ENCODE data around the gene LTB4R.

The LTB4R gene

GRCh38 chr14:24330973-24331674 is 19.8 kb downstream of the LTB4R start:
- H3K4me1 ChIP-seq (ENCODE audit: insufficient read depth, low read length) = peaks cover 10% of the 10 kb centered on the region; the same call in 1 of the 2 replicates
- H3K36me3 ChIP-seq (ENCODE audit: insufficient read depth, low read length) = no peaks in the 10 kb centered on the region

GRCh38 chr14:24331731-24332267 is 20.5 kb downstream of the LTB4R start:
- Histone ChIP-seq H3K4me1 (ENCODE audit: insufficient read depth, low read length) (peaks cover 10% of the 10 kb centered on the region; the same call in 1 of the 2 replicates), H3K9me3 (ENCODE audit: control insufficient read depth, insufficient read depth, low read length) (no peaks in the 10 kb centered on the region), H3K36me3 (ENCODE audit: insufficient read depth, low read length) (no peaks in the 10 kb centered on the region), H3K9ac (ENCODE audit: low read depth, low read length) (peak overlapping the region; percentile 62; the same call in 1 of the 2 replicates)

More at GRCh38 chr14:24330973-24331674, 19.8 kb downstream of the LTB4R start:
- H3K9me3 ChIP-seq (ENCODE audit: control insufficient read depth, insufficient read depth, low read length) = no peaks in the 10 kb centered on the region
- H3K9ac ChIP-seq (ENCODE audit: low read depth, low read length) = no peak overlapping the region

- Histone ChIP-seq H3K9me3 (ENCODE audit: control insufficient read depth, insufficient read depth, low read length) (no peaks in the 10 kb centered on the region), H3K4me1 (ENCODE audit: insufficient read depth, low read length) (peaks cover 8% of the 10 kb centered on the region; the same call in 1 of the 2 replicates), H3K36me3 (ENCODE audit: insufficient read depth, low read length) (no peaks in the 10 kb centered on the region), H3K9ac (ENCODE audit: low read depth, low read length) (peak overlapping the region; percentile 62)
Measured at GRCh38 chr14:24332268-24332993, 21.1 kb downstream of the LTB4R start.

GRCh38 chr14:24334431-24335291 is 23.4 kb downstream of the LTB4R start, which contains the start of gene ADCY4:
TSS of gene ADCY4 (minus strand) at chr14:24335071. CDS start at chr14:24334652, 419 bp downstream.
- Histone ChIP-seq H3K4me1 (ENCODE audit: insufficient read depth, low read length) (peaks cover 6% of the 10 kb centered on the region; the same call in 1 of the 2 replicates), H3K9ac (ENCODE audit: low read depth, low read length) (peak within 1 kb of the TSS; percentile 49; the same call in 1 of the 2 replicates), H3K9me3 (ENCODE audit: control insufficient read depth, insufficient read depth, low read length) (no peaks in the 10 kb centered on the region), H3K36me3 (ENCODE audit: insufficient read depth, low read length) (no peaks in the 10 kb centered on the region)

- Histone ChIP-seq H3K9ac (ENCODE audit: low read depth, low read length) (peak overlapping the region; percentile 49; the same call in 1 of the 2 replicates), H3K9me3 (ENCODE audit: control insufficient read depth, insufficient read depth, low read length) (no peaks in the 10 kb centered on the region), H3K36me3 (ENCODE audit: insufficient read depth, low read length) (no peaks in the 10 kb centered on the region), H3K4me1 (ENCODE audit: insufficient read depth, low read length) (peaks cover 6% of the 10 kb centered on the region; the same call in 1 of the 2 replicates)
Measured at GRCh38 chr14:24335461-24336171, 24.3 kb downstream of the LTB4R start.

- Histone ChIP-seq H3K36me3 (ENCODE audit: insufficient read depth, low read length) (no peaks in the 10 kb centered on the region), H3K9me3 (ENCODE audit: control insufficient read depth, insufficient read depth, low read length) (no peaks in the 10 kb centered on the region), H3K9ac (ENCODE audit: low read depth, low read length) (no peak overlapping the region), H3K4me1 (ENCODE audit: insufficient read depth, low read length) (peaks cover 6% of the 10 kb centered on the region; the same call in 1 of the 2 replicates)
Measured at GRCh38 chr14:24337144-24337823, 26.0 kb downstream of the LTB4R start.

GRCh38 chr14:24337824-24338175 is 26.5 kb downstream of the LTB4R start:
- no peak overlapping the region for H3K9ac ChIP-seq (ENCODE audit: low read depth, low read length)

GRCh38 chr14:24338843-24339242 is 27.5 kb downstream of the LTB4R start:
- Histone ChIP-seq H3K9ac (ENCODE audit: low read depth, low read length) (peak overlapping the region; percentile 65; the same call in 1 of the 2 replicates), H3K36me3 (ENCODE audit: insufficient read depth, low read length) (no peaks in the 10 kb centered on the region), H3K4me1 (ENCODE audit: insufficient read depth, low read length) (peaks cover 6% of the 10 kb centered on the region; the same call in 1 of the 2 replicates), H3K9me3 (ENCODE audit: control insufficient read depth, insufficient read depth, low read length) (no peaks in the 10 kb centered on the region)

More at GRCh38 chr14:24337824-24338175, 26.5 kb downstream of the LTB4R start:
- Histone ChIP-seq H3K36me3 (ENCODE audit: insufficient read depth, low read length) (no peaks in the 10 kb centered on the region), H3K9me3 (ENCODE audit: control insufficient read depth, insufficient read depth, low read length) (no peaks in the 10 kb centered on the region), H3K4me1 (ENCODE audit: insufficient read depth, low read length) (peaks cover 6% of the 10 kb centered on the region; the same call in 1 of the 2 replicates)

GRCh38 chr14:24339284-24340151 is 28.2 kb downstream of the LTB4R start, which contains the start of gene RIPK3:
TSS of gene RIPK3 (minus strand) at chr14:24339991. CDS start at chr14:24339826, 165 bp downstream.
- peaks cover 6% of the 10 kb centered on the region; the same call in 1 of the 2 replicates for H3K4me1 ChIP-seq (ENCODE audit: insufficient read depth, low read length)
- H3K9ac ChIP-seq (ENCODE audit: low read depth, low read length) = peak within 1 kb of the TSS; percentile 65

GRCh38 chr14:24340606-24341005 is 29.3 kb downstream of the LTB4R start:
- no peak overlapping the region for H3K9ac ChIP-seq (ENCODE audit: low read depth, low read length)
- peaks cover 5% of the 10 kb centered on the region; the same call in 1 of the 2 replicates for H3K4me1 ChIP-seq (ENCODE audit: insufficient read depth, low read length)
- H3K36me3 ChIP-seq (ENCODE audit: insufficient read depth, low read length) = no peaks in the 10 kb centered on the region
- no peaks in the 10 kb centered on the region for H3K9me3 ChIP-seq (ENCODE audit: control insufficient read depth, insufficient read depth, low read length)

More at GRCh38 chr14:24339284-24340151, 28.2 kb downstream of the LTB4R start, which contains the start of gene RIPK3:
- Histone ChIP-seq H3K36me3 (ENCODE audit: insufficient read depth, low read length) (no peaks in the 10 kb centered on the region), H3K9me3 (ENCODE audit: control insufficient read depth, insufficient read depth, low read length) (no peaks in the 10 kb centered on the region)

GRCh38 chr14:24342889-24343288 is 31.6 kb downstream of the LTB4R start:
- no peaks in the 10 kb centered on the region for H3K9me3 ChIP-seq (ENCODE audit: control insufficient read depth, insufficient read depth, low read length)
- H3K36me3 ChIP-seq (ENCODE audit: insufficient read depth, low read length) = no peaks in the 10 kb centered on the region
- H3K9ac ChIP-seq (ENCODE audit: low read depth, low read length) = no peak overlapping the region

More at GRCh38 chr14:24342889-24343288, 31.6 kb downstream of the LTB4R start:
- H3K4me1 ChIP-seq (ENCODE audit: insufficient read depth, low read length) = no peaks in the 10 kb centered on the region; the same call in 1 of the 2 replicates

Data from ES-I3 (cell line).